CD14-positive monocyte (primary cell): Measurements from ENCODE around the gene SEC63. TPM values are rescaled to one million over a fixed set of nuclear protein-coding genes. Genes with fewer than 3 reads are reported as not detected.

Experiments used
- DNase-seq, 3 donors: peaks; one replicate each; pipeline ENCODE4 v3.0.0-alpha.2; 2011 to 2022
- H2AFZ ChIP-seq: 2 replicates; pipeline ENCODE4 v1.6.0; 2012; ENCODE audit warnings: mild to moderate bottlenecking, low read depth, low read length, inconsistent platforms; ENCODE audit not compliant: insufficient read depth, poor library complexity, severe bottlenecking
- H3K27ac ChIP-seq, 2 donors: 1 replicate in 1 of 2; 2 replicates in 1 of 2; pipeline ENCODE4 v1.5.1; 2012 to 2013; ENCODE audit warnings: low read length in 2 of 2, control low read depth in 1 of 2, inconsistent platforms in 1 of 2, low read depth in 1 of 2, mild to moderate bottlenecking in 1 of 2
- H3K27me3 ChIP-seq, 2 donors: one replicate each; pipeline versions ENCODE4 v1.6.0 to v1.6.1; 2011 to 2013; ENCODE audit warnings: low read length in 2 of 2; ENCODE audit not compliant: control insufficient read depth in 2 of 2, insufficient read depth in 2 of 2
- H3K36me3 ChIP-seq, 2 donors: replicated peaks in 1 of 2; 1 replicate in 1 of 2; 2 replicates in 1 of 2; pipeline versions ENCODE4 v1.5.1 to v1.6.1; 2012 to 2013; ENCODE audit warnings: low read length in 2 of 2, control low read depth in 1 of 2, inconsistent platforms in 1 of 2, mild to moderate bottlenecking in 1 of 2; ENCODE audit not compliant: insufficient read depth in 2 of 2, control insufficient read depth in 1 of 2
- H3K4me1 ChIP-seq, 2 donors: 1 replicate in 1 of 2; 2 replicates in 1 of 2; pipeline versions ENCODE4 v1.5.1 to v1.6.1; 2012 to 2013; ENCODE audit warnings: low read length in 2 of 2, control low read depth in 1 of 2, inconsistent platforms in 1 of 2, mild to moderate bottlenecking in 1 of 2, moderate library complexity in 1 of 2; ENCODE audit not compliant: insufficient read depth in 2 of 2, control insufficient read depth in 1 of 2
- H3K4me2 ChIP-seq: replicated peaks from 2 replicates; pipeline ENCODE3; 2012; ENCODE audit warnings: low read length, moderate library complexity, mild to moderate bottlenecking; ENCODE audit not compliant: poor library complexity, severe bottlenecking; ENCODE audit errors: extremely low read depth
- H3K4me3 ChIP-seq, 3 experiments: fragments of 200-600 bp in 1 of 3; sonication (generic) in 1 of 3; replicated peaks in 1 of 3; 1 replicate in 2 of 3; 2 replicates in 1 of 3; pipeline ENCODE4 v1.5.1; 2011 to 2013; ENCODE audit warnings: low read length in 3 of 3, mild to moderate bottlenecking in 3 of 3, control low read depth in 2 of 3, low read depth in 2 of 3, inconsistent platforms in 1 of 3, moderate library complexity in 1 of 3
- H3K79me2 ChIP-seq: 2 replicates; pipeline ENCODE4 v1.6.0; 2012; ENCODE audit warnings: mild to moderate bottlenecking, control low read depth, inconsistent platforms, low read length, moderate library complexity; ENCODE audit not compliant: insufficient read depth
- H3K9ac ChIP-seq: 2 replicates; pipeline ENCODE4 v1.6.0; 2017; ENCODE audit warnings: low read length, mild to moderate bottlenecking; ENCODE audit not compliant: insufficient read depth, poor library complexity, severe bottlenecking
- H3K9me3 ChIP-seq, 2 donors: replicated peaks in 1 of 2; 1 replicate in 1 of 2; 2 replicates in 1 of 2; pipeline versions ENCODE4 v1.5.1 to v1.6.1; 2012 to 2013; ENCODE audit warnings: low read length in 2 of 2, control low read depth in 1 of 2; ENCODE audit not compliant: control insufficient read depth in 1 of 2, insufficient read depth in 1 of 2
- H4K20me1 ChIP-seq: 2 replicates; pipeline ENCODE4 v1.6.0; 2012; ENCODE audit warnings: mild to moderate bottlenecking, low read length, control low read depth, moderate library complexity; ENCODE audit not compliant: insufficient read depth
- H3K27ac Mint-ChIP-seq, 7 donors: one replicate each; pipeline ENCODE4 v1.8.0; 2020; ENCODE audit warnings: mild to moderate bottlenecking in 7 of 7, mixed read lengths in 7 of 7, moderate library complexity in 6 of 7, inconsistent platforms in 2 of 7
- H3K27me3 Mint-ChIP-seq, 3 donors: one replicate each; pipeline ENCODE4 v1.8.0; 2021 to 2022; ENCODE audit warnings: low read depth in 3 of 3, mild to moderate bottlenecking in 3 of 3, mixed read lengths in 3 of 3, moderate library complexity in 3 of 3, inconsistent platforms in 1 of 3
- H3K36me3 Mint-ChIP-seq, 2 donors: one replicate each; pipeline ENCODE4 v1.8.0; 2020; ENCODE audit warnings: mixed read lengths in 2 of 2, inconsistent platforms in 1 of 2, mild to moderate bottlenecking in 1 of 2
- H3K4me1 Mint-ChIP-seq: one replicate; pipeline ENCODE4 v1.8.0; 2020; ENCODE audit warnings: mild to moderate bottlenecking, mixed read lengths
- H3K4me3 Mint-ChIP-seq, 2 donors: one replicate each; pipeline ENCODE4 v1.8.0; 2020; ENCODE audit warnings: mild to moderate bottlenecking in 2 of 2, mixed read lengths in 2 of 2, moderate library complexity in 1 of 2
- H3K9me3 Mint-ChIP-seq, 7 donors: one replicate each; pipeline ENCODE4 v1.8.0; 2020 to 2022; ENCODE audit warnings: mixed read lengths in 7 of 7, mild to moderate bottlenecking in 6 of 7, moderate library complexity in 6 of 7, inconsistent platforms in 2 of 7
- CTCF ChIP-seq: fragments of 200-600 bp; IDR thresholded peaks from one replicate; pipeline ENCODE4 v1.8.0; 2022; ENCODE audit warnings: antibody characterized with exemption, mild to moderate bottlenecking
- WGBS: methylation state at CpG from one replicate; pipeline ENCODE4 v1.1.5; 2013; ENCODE audit warnings: missing lambda C conversion rate; ENCODE audit not compliant: insufficient coverage; 5-methylcytosine and 5-hydroxymethylcytosine counted together
- intact Hi-C, 2 donors: fragments of 100-400 bp; cut with micrococcal nuclease; formaldehyde crosslinking; loops; one replicate each; pipeline versions ENCODE4 v1.15.0 to v1.15.1; 2023
- polyA plus RNA-seq, 3 donors: library from polyadenylated mRNA; depleted of rRNA in 1 of 3; unstranded in 2 of 3; stranded (reverse) in 1 of 3; fragments of 300-500 nt in 2 of 3; fragments of >200 nt in 1 of 3; fragmentation: Illumina TruSeq in 2 of 3; gene quantifications; 1 replicate in 2 of 3; 2 replicates in 1 of 3; pipeline ENCODE4 v1.2.3, GENCODE V29; 2012 to 2021

Gene SEC63
- polyA plus RNA-seq, 3 donors: 12.0 to 33.7 (median 12.7) TPM

DNA sequence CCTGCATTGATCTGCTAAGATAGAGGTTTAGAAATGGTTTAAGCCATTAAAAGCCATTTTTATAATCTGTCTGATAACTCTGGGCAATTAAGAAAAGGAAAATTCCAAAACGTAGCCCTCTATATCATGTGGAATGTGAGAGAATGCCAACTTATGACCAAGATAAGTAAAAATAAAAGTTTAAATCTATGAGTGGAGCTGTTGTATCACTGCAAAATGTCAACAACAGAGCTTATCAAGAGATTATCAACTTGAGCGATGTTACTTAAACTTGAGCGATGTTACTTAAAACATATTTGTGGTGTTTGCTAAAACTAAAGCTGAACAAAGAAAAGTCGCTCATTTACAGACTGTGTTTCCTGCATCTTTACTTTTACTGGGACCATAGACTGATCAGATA is 87.0 kb downstream of the SEC63 start:
- no peaks in the 10 kb centered on the region for H3K27me3 ChIP-seq
- Mint-ChIP-seq H3K4me3 (no peak overlapping the region), H3K4me1 (peaks cover 14% of the 10 kb centered on the region), H3K27me3 (no peaks in the 10 kb centered on the region), H3K9me3 (peaks cover 0 to under 1% (median 0%) of the 10 kb centered on the region in 7 donors), H3K27ac (no peak overlapping the region), H3K36me3 (peaks cover 67 to 74% of the 10 kb centered on the region in 2 donors)
- H3K9me3 ChIP-seq: no peaks in the 10 kb centered on the region
- no peak overlapping the region for H3K4me3 ChIP-seq
- no peak for TF ChIP-seq CTCF
- H3K9ac ChIP-seq: no peak overlapping the region
- no CpG with 5 or more reads among the region's 4 CpGs for WGBS
- no peaks in the 10 kb centered on the region for H4K20me1 ChIP-seq
- no peaks in the 10 kb centered on the region for H3K79me2 ChIP-seq
- H2AFZ ChIP-seq: no peak overlapping the region
- H3K36me3 ChIP-seq: peaks cover 55 to 71% of the 10 kb centered on the region in 2 donors
- peaks cover 5 to 9% of the 10 kb centered on the region in 2 donors for H3K4me1 ChIP-seq
- no peak for DNase-seq
- peak overlapping the region in 1 of 2 donors; percentile 57 for H3K27ac ChIP-seq
- intact Hi-C loops: no loop called here
- H3K4me2 ChIP-seq: no peak overlapping the region

- DNase-seq: no peak
- Histone ChIP-seq H3K9me3 (no peaks in the 10 kb centered on the region), H3K36me3 (peaks cover 50 to 64% of the 10 kb centered on the region in 2 donors), H2AFZ (no peak overlapping the region), H3K4me1 (peaks cover 5 to 9% of the 10 kb centered on the region in 2 donors), H4K20me1 (no peaks in the 10 kb centered on the region), H3K4me3 (no peak overlapping the region), H3K27ac (no peak overlapping the region), H3K27me3 (no peaks in the 10 kb centered on the region), H3K9ac (no peak overlapping the region), H3K79me2 (no peaks in the 10 kb centered on the region), H3K4me2 (no peak overlapping the region)
- Mint-ChIP-seq H3K36me3 (peaks cover 61 to 69% of the 10 kb centered on the region in 2 donors), H3K27me3 (no peaks in the 10 kb centered on the region), H3K27ac (no peak overlapping the region), H3K4me3 (no peak overlapping the region), H3K4me1 (peaks cover 14% of the 10 kb centered on the region), H3K9me3 (peaks cover 0 to 2% (median 0%) of the 10 kb centered on the region in 7 donors)
- intact Hi-C loops: no loop called here
- TF ChIP-seq CTCF: no peak
- WGBS: no CpG with 5 or more reads among the region's 1 CpG
Observed at GRCh38 chr6:107870381-107870780, 87.6 kb downstream of the SEC63 start.
